Activated T-cell treated with anti-CD3 and anti-CD28 coated beads, Interleukin-2, amount 50 U/mL, for 4 hours (primary cell): ENCODE measurements around the gene GIPC2. TPM values are rescaled to one million over a fixed set of nuclear protein-coding genes. Genes with fewer than 3 reads are reported as not detected.
"Not testable (repeated sequence)": the region's sequence is repeated elsewhere in the genome, so short reads cannot be mapped to it uniquely, and the experiment has no call there.

Experiments used
- ATAC-seq, 2 donors: fragments of 200-7000 bp; cut with Tn5 transposase; one replicate each; pipeline ENCODE4 v1.10.0; 2021
- DNase-seq: peaks from one replicate; pipeline ENCODE4 v3.0.0-alpha.2; 2020
- H3K27me3 Mint-ChIP-seq: one replicate; pipeline ENCODE4 v1.8.0; 2021; ENCODE audit warnings: low read depth, mixed read lengths
- H3K36me3 Mint-ChIP-seq: one replicate; pipeline ENCODE4 v1.8.0; 2022; ENCODE audit warnings: mixed read lengths; ENCODE audit not compliant: insufficient read depth
- H3K4me1 Mint-ChIP-seq: one replicate; pipeline ENCODE4 v1.8.0; 2021; ENCODE audit warnings: low read depth, mixed read lengths
- H3K4me3 Mint-ChIP-seq: one replicate; pipeline ENCODE4 v1.8.0; 2021; ENCODE audit warnings: mild to moderate bottlenecking, moderate library complexity, mixed read lengths
- H3K9me3 Mint-ChIP-seq: one replicate; pipeline ENCODE4 v1.8.0; 2021; ENCODE audit warnings: mixed read lengths
- total RNA-seq, 3 donors: library from RNA; stranded (reverse); gene quantifications; one replicate each; pipeline ENCODE4 v1.2.1, GENCODE V29; 2021

The GIPC2 gene, protein sequence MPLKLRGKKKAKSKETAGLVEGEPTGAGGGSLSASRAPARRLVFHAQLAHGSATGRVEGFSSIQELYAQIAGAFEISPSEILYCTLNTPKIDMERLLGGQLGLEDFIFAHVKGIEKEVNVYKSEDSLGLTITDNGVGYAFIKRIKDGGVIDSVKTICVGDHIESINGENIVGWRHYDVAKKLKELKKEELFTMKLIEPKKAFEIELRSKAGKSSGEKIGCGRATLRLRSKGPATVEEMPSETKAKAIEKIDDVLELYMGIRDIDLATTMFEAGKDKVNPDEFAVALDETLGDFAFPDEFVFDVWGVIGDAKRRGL
- under 1 TPM in 2 of 3 donors, not detected in 1; 0.11 to 0.35 TPM for total RNA-seq

GRCh38 chr1:78045926-78046778 lies at the start of gene GIPC2:
Gene GIPC2, plus strand, starts transcription at chr1:78045966. Its CDS starts 129 bp downstream, at chr1:78046095.
- ATAC-seq, result peak; percentile 64 to 68
- H3K9me3 Mint-ChIP-seq, result no peaks in the 10 kb centered on the region

GRCh38 chr1:77996734-77997133 lies 49.0 kb upstream of the GIPC2 start:
- Mint-ChIP-seq H3K4me1 (peaks cover 4% of the 10 kb centered on the region), H3K27me3 (no peaks in the 10 kb centered on the region), H3K4me3 (no peak overlapping the region), H3K9me3 (no peaks in the 10 kb centered on the region), H3K36me3 (peaks cover 4% of the 10 kb centered on the region)
- no peak for DNase-seq
- ATAC-seq, result no peak

More at GRCh38 chr1:78045926-78046778, at the start of gene GIPC2:
- DNase-seq, result peak; percentile 6
- no peaks in the 10 kb centered on the region for H3K36me3 Mint-ChIP-seq
- peaks cover 46% of the 10 kb centered on the region for H3K27me3 Mint-ChIP-seq
- H3K4me3 Mint-ChIP-seq, result peak within 1 kb of the TSS; percentile 76
- H3K4me1 Mint-ChIP-seq, result peaks cover 20% of the 10 kb centered on the region

GRCh38 chr1:78000536-78000935 lies 45.2 kb upstream of the GIPC2 start:
- ATAC-seq, result not testable (repeated sequence)

DNA sequence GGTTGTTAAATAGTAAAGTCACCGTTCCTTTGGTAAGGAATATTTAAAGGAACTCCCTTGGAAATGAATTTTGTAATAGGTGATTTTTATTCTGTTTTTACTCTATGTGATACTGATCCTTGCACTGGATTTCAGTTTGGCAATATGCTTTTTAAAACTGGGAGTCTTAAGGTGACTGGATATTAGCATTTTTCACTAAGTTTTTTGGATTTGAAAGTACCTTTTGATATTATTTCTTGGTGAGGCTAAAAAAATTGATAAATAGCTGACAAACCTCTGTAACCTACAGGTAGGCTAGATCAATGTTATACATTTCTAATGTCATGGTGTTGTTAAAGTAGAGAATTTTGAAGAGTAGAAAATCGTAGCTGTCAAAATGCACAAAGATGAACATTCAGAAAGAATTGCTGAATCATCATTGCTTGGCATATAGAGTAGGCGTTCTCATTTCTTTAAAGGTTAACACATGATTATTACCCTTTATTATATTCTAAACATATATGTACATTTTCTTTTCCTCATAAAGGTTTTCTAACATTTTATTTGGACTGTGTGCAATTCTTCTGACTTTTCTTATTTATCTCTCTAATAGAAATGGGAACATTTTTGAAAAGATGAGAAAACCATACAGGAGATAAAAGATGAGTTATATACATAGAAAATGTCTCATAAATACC lies 42.6 kb upstream of the GIPC2 start:
- H3K4me1 Mint-ChIP-seq, result peaks cover 44% of the 10 kb centered on the region
- H3K4me3 Mint-ChIP-seq, result peak overlapping the region; percentile 26
- DNase-seq (no peak), ATAC-seq (no peak)
- H3K9me3 Mint-ChIP-seq, result no peaks in the 10 kb centered on the region
- H3K27me3 Mint-ChIP-seq, result peaks cover 2% of the 10 kb centered on the region
- no peaks in the 10 kb centered on the region for H3K36me3 Mint-ChIP-seq

More at GRCh38 chr1:78000536-78000935, 45.2 kb upstream of the GIPC2 start:
- not testable (repeated sequence) for H3K9me3 Mint-ChIP-seq, H3K27me3 Mint-ChIP-seq, DNase-seq, H3K36me3 Mint-ChIP-seq, H3K4me3 Mint-ChIP-seq
- H3K4me1 Mint-ChIP-seq, result peaks cover 27% of the 10 kb centered on the region

GRCh38 chr1:78003882-78004718 lies 41.7 kb upstream of the GIPC2 start:
- H3K36me3 Mint-ChIP-seq, result no peaks in the 10 kb centered on the region
- ATAC-seq, result peak; percentile 71 to 72
- H3K27me3 Mint-ChIP-seq, result peaks cover 2% of the 10 kb centered on the region
- H3K4me3 Mint-ChIP-seq, result peak overlapping the region; percentile 90
- peaks cover 47% of the 10 kb centered on the region for H3K4me1 Mint-ChIP-seq
- DNase-seq, result peak; percentile 10
- no peaks in the 10 kb centered on the region for H3K9me3 Mint-ChIP-seq

DNA sequence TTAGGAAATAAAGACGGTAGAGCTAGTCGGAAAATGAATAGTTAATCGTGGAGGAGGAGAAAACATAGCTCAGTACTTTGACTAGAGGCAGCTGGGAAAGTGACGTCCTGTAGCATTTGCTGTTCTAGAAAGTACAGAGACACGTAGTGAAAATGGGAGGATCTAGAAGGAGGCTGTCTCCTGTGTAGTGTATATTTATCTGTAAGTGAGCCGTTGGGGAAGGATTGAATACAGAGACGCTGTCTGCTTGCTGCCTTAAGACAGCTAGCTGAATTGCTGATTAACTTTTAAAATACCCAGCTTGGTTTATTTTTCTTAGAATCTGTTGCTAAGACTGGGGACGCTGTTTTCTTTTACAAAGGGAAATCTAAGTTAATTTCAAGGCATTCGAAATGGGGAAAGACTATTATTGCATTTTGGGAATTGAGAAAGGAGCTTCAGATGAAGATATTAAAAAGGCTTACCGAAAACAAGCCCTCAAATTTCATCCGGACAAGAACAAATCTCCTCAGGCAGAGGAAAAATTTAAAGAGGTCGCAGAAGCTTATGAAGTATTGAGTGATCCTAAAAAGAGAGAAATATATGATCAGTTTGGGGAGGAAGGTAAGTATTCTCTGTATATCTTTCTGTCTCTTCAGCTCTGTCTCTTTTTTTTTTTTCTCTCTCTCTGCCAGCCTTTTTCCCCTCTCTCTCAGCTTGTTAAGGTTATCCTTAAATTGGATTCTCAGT lies 40.9 kb upstream of the GIPC2 start, which contains the start of gene DNAJB4:
Gene DNAJB4, plus strand, starts transcription at position 221 of the 729 bp plus-strand sequence. Its CDS starts 172 bp downstream, at position 393.
- Mint-ChIP-seq H3K36me3 (no peaks in the 10 kb centered on the region), H3K4me3 (peak within 1 kb of the TSS; percentile 90), H3K9me3 (no peaks in the 10 kb centered on the region), H3K27me3 (peaks cover 2% of the 10 kb centered on the region), H3K4me1 (peaks cover 49% of the 10 kb centered on the region)
- ATAC-seq (peak; percentile 96), DNase-seq (peak; percentile 40)

- Mint-ChIP-seq H3K4me1 (peaks cover 50% of the 10 kb centered on the region), H3K27me3 (peaks cover 2% of the 10 kb centered on the region), H3K4me3 (peak overlapping the region; percentile 90), H3K9me3 (no peaks in the 10 kb centered on the region), H3K36me3 (no peaks in the 10 kb centered on the region)
- no peak for DNase-seq
- ATAC-seq, result no peak
Measured at GRCh38 chr1:78005448-78005722, 40.4 kb upstream of the GIPC2 start.

- peak overlapping the region; percentile 90 for H3K4me3 Mint-ChIP-seq
- no peak for DNase-seq
- ATAC-seq, result no peak
- H3K27me3 Mint-ChIP-seq, result peaks cover 2% of the 10 kb centered on the region
- H3K36me3 Mint-ChIP-seq, result no peaks in the 10 kb centered on the region
- H3K4me1 Mint-ChIP-seq, result peaks cover 50% of the 10 kb centered on the region
- H3K9me3 Mint-ChIP-seq, result no peaks in the 10 kb centered on the region
Measured at GRCh38 chr1:78005755-78006154, 40.0 kb upstream of the GIPC2 start.

- Mint-ChIP-seq H3K27me3 (peaks cover 2% of the 10 kb centered on the region), H3K36me3 (no peaks in the 10 kb centered on the region), H3K4me3 (peak overlapping the region; percentile 51), H3K9me3 (no peaks in the 10 kb centered on the region), H3K4me1 (peaks cover 52% of the 10 kb centered on the region)
- no peak for DNase-seq
- no peak for ATAC-seq
Measured at GRCh38 chr1:78006521-78006920, 39.2 kb upstream of the GIPC2 start.

GRCh38 chr1:78007677-78008341 lies 38.0 kb upstream of the GIPC2 start:
- H3K9me3 Mint-ChIP-seq, result no peaks in the 10 kb centered on the region
- peaks cover 48% of the 10 kb centered on the region for H3K4me1 Mint-ChIP-seq

GRCh38 chr1:78009276-78009675 lies 36.5 kb upstream of the GIPC2 start:
- peaks cover 2% of the 10 kb centered on the region for H3K27me3 Mint-ChIP-seq
- no peak overlapping the region for H3K4me3 Mint-ChIP-seq
- peaks cover 38% of the 10 kb centered on the region for H3K4me1 Mint-ChIP-seq
- peaks cover 8% of the 10 kb centered on the region for H3K36me3 Mint-ChIP-seq
- ATAC-seq (no peak), DNase-seq (no peak)
- no peaks in the 10 kb centered on the region for H3K9me3 Mint-ChIP-seq

More at GRCh38 chr1:78007677-78008341, 38.0 kb upstream of the GIPC2 start:
- Mint-ChIP-seq H3K4me3 (no peak overlapping the region), H3K27me3 (peaks cover 2% of the 10 kb centered on the region), H3K36me3 (no peaks in the 10 kb centered on the region)
- DNase-seq, result no peak
- ATAC-seq, result no peak

DNA sequence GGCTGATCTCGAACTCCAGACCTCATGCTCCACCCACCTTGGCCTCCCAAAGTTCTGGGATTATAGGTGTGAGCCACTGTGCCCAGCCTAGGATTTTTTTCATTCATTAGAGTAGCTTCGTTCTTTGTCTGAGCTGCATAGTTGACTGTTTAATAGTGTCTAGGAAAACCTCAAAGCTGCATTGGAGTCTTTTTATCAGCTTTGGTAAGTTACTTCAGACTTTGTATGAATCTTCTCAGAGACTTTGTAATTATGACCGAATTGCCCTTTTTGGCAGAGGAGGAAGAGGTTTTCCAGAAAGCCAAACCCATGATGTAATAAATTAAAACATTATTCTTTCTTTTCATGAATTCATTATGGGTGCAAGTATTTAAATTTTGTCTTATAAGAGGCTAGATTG lies 35.9 kb upstream of the GIPC2 start:
- ATAC-seq, result no peak
- peaks cover 9% of the 10 kb centered on the region for H3K36me3 Mint-ChIP-seq

GRCh38 chr1:78011050-78011449 lies 34.7 kb upstream of the GIPC2 start:
- Mint-ChIP-seq H3K9me3 (no peaks in the 10 kb centered on the region), H3K27me3 (no peaks in the 10 kb centered on the region), H3K4me1 (peaks cover 25% of the 10 kb centered on the region), H3K4me3 (no peak overlapping the region), H3K36me3 (peaks cover 16% of the 10 kb centered on the region)
- no peak for ATAC-seq
- DNase-seq, result no peak

More for the DNA sequence above, 35.9 kb upstream of the GIPC2 start:
- no peaks in the 10 kb centered on the region for H3K27me3 Mint-ChIP-seq
- no peak for DNase-seq
- no peak overlapping the region for H3K4me3 Mint-ChIP-seq
- peaks cover 33% of the 10 kb centered on the region for H3K4me1 Mint-ChIP-seq
- no peaks in the 10 kb centered on the region for H3K9me3 Mint-ChIP-seq
